HG03575 (cell line): ENCODE data around the gene CCNF.
"Not testable (repeated sequence)": the region's sequence is repeated elsewhere in the genome, so short reads cannot be mapped to it uniquely, and the experiment has no call there.

Source experiments
- ATAC-seq: cut with Tn5 transposase; IDR thresholded peaks from one replicate; pipeline ENCODE4 v1.9.1; 2021; ENCODE audit not compliant: unreplicated experiment, insufficient number of reproducible peaks, low FRiP score; ENCODE audit errors: extremely low read depth

Gene CCNF

DNA sequence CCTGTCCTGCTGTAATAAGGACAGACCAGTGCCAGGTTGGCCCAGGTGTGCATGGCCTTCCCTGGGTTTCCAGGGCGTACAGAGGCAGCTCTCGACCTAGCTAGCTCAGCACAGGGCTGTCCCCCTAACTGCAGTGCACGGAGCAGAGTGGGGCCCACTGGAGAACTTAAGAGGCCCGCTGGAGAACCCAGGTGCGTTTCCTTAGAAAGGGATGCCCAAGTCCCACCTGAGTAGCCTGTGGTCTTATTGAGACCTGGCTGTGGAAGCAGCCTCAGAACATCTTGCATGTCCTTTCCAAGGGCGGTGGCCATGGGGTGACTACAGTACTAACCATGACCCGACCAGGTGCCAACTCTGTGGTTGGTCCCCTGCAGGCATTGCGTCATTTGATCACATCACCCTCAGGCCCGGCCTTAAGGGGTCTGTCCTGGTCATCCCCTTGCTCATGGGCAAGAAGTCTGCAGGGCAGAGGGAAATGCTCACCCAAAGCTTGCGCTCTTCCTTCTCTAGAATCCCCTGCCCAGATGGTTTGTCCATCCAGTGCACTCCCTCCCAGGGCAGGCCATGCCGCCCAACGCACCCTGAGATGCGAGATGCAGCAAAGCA lies 3.3 kb upstream of the CCNF start:
- ATAC-seq, result no peak

DNA sequence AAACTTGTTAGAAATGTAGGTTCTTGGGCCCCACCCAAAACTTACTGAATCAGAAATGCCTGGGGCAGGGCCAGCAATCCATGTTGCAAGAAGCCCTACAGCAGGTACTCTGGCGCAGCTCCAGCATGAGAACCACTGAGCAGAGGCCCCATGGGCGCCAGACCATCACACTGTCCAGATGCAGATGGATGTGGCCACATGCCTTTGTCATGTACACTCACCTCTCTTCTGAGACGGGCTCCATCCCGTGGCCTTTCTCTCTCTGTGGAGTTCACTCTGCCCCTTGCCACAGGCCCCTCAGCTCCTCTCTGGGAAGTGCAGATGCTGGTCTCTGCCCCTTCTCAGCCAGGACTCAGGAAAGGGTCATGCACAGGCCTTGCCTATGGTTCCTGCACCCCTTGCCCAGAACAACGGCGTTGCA lies 2.3 kb upstream of the CCNF start:
- no peak for ATAC-seq

DNA sequence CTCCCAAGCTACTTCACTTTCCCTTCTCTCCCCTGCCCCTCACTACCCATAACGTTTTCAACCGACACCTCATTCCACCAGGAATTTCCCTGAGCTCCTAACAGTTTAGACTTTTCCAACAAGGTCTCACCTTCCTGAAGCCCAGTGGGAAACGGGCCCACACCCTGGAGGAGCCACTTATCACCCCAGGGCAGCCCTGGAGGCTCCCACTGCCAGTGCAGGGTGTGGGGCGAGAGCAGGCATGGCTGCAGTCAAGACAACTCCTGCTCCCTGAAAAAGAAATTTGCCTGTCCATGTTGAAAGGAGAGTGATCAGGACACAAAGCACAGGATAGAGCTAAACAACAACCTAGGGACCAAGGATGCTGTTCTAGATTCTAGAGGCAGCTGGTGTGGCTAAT lies 1.7 kb upstream of the CCNF start:
- ATAC-seq, result no peak

DNA sequence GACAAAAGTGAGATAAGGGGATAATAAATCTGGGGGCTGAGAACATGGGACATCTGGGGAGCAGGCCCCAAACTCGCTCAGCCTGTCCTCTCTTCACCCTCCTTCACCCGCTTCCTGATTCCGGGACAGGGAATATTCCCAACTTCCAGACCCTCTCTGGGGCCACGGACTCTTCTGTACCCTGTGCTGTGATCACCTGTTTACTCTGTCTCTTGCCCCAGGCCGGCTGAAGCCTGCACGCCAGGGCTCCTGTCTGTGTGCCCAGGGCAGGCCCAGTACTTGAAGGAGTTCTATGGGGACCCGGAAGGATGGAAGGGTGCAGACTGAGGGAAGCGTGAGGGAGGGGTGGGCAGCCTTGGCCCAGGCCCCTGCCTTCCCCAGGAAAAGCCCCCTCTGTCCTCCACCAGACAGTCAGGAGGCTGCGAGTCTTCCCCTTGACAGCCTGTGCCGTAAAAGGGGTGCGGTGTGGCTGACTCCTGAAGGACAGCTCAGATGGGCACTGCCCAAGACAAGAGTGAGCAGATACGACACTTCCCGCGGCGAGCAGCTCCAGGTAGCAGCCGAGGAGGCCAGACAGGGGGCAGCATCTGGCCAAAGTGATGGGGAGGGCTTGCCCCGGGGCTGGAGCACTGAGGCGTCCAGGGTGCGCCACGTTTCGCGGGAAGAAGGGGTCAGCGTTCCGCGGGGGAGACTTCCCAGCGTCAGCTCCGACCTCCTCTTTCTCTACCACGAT lies 1.0 kb upstream of the CCNF start:
- ATAC-seq, result no peak

DNA sequence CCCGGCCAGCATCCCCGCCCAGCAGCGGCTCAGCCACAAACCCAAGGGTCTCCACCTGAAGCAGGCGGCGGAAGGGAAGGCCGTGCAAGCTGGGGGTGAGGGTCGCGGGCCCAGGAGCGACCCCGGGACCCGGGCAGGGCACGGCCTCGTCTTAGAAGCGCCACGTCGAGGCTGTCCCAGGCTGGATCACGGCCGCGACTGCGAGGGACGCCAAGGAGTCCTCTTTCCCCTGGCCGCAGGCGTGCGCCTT lies 538 bp upstream of the CCNF start:
- no peak for ATAC-seq

DNA sequence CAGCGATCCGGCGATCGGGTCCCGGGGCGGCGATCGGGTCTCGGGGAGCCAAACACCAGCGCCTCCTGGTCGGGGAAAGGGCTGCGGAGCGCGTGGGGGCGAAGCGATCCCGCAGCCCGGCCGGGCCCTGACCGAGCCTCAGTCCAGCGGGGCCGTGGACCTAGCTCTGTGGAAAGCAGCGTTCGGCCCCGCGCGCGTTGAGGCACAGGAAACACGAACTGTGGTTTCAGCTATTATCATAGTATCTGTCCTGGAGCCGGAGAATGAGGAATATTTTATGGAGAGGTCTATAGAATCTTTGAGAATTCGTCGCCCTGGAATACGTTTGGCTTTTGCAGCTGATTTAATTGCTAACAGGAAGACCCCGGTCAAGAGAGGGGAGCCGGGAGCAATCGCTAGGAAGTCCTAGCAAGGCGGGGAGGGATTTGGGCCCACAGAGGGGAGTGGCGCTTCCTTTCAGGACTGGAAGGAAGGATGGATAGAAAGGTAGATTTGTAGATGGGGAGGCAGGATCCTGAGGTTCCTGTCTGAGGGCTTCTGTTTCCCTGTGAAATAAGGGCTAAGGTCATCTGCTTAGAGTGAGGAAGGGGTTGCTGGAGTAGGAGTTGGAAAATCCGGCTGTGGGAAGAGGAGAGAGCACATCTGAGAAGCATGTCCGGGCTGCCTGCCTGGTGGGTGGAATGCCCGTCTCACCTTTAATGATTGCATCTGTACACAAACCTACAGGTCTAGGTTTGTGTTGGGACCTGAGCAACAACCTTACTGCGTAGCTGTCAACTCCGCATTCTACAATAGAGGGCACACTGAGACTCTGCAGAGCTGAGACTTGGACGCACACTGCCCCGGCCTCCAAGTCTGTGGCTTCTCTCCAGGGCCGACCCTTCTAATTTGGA lies 770 bp downstream of the CCNF start:
- ATAC-seq, result no peak

DNA sequence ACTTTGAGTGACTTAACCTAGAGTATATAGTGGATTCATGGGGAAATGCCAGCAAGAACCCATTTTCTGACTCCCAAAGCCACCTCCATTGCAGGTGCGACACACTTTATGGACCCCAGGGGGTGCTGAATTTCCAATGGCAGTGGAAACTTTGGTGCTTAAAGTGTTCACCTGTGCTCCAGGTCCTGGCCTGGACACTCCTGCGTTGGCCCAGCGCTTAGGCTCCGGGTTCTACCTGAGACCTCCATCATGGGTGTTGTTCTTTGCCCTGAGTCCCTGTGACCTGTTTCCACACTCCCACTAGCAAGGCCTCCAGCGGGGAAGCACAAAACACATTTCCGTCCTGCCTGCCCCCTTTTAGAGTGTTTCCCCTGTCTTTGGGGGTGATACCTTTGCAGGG lies 3.0 kb downstream of the CCNF start:
- ATAC-seq, result no peak

DNA sequence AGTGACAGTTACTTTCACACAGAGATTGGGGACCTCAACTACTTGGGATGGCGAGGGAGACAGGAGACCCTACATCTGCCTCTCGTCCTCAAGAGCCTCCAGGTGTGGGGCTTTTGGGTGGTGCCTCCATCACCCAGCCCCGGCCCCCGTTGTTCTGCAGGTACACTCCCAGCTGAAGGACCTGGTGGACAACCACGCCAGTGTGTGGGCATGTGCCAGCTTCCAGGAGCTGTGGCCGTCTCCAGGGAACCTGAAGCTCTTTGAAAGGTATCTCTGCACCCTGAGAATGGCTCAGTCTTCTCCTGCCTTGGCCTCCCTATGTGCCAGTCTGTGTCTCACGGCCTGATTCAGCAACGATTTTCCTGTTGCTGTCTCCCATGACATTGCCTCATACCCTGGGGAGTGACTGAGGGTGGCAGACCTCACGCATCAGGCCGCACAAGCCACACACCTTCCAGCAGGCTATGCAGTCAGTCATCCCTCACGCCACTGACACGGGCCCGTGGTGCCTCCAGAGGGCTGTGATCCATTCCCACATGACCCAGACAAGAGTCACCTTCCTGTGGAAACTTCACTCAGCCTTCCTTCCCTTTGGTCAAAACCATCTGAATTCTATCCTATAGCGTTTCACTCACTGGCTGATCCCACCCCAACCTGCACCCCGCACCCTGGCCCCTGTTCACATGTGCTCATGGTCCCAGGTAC lies 3.7 kb downstream of the CCNF start:
- no peak for ATAC-seq

DNA sequence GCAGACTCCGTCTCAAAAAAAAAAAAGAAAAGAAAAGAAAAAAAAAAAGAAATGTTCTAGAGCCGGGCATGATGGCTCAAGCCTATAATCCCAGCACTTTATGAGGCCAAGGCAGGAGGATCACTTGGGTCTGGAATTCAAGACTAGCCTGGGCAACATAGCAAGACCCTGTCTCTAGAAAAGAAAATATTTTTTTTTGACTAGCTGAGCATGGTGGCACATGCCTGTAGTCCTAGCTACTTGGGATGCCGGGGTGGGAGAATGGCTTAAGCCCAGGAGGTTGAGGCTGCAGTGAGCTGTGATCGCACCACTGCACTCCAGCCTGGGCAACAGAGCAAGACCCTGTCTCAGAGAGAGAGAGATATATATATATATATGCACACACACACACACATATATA lies 6.0 kb downstream of the CCNF start:
- ATAC-seq, result not testable (repeated sequence)

DNA sequence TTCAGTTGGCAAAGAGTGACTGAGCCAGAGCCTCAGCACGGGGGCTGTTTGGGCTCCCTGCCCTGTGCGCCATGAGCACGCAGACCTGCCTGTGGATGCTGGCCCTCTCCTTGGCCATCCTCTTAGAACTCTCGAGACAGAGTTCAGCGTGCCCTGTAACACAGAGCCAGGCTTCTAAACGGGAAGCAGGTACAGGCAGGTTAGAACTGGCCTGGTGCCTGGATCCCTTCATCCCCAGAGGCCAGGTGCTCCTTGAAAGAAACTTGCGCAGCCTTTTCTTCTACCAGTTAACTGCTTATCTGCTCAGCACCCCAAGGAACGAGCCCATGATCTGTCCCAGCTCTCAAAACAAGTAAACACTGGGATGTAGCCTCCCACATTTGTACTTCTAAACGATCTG lies 6.9 kb downstream of the CCNF start:
- no peak for ATAC-seq

DNA sequence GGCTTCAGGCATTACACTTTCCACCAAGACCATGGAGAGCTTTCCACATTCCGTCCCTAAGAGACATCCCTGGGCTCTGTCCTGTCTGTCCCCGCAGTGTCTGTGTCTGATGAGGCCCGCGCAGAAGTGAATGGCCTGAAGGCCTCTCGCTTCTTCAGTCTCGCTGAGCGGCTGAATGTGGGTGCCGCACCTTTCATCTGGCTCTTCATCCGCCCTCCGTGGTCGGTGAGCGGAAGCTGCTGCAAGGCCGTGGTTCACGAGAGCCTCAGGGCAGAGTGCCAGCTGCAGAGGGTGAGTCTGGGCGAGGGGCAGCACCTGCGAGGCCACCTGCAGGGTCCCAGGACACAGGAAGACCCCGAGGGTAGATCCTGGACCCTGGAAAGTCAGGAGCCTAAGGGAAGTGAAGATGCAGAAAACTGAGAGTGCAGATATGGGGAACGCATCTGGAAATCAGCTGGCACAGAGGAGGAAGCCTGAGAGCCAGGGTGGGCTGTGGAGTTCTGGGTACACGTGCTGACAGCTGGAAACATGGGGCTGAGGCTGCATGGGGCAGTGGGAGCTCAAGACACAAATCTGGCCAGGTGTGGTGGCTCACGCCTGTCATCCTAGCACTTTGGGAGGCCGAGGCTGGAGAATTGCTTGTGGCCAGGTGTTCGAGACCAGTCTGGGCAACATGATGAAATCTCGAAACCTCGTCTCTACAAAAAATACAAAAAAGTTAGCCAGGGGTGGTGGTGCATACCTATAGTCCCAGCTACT lies 8.0 kb downstream of the CCNF start:
- ATAC-seq, result no peak

DNA sequence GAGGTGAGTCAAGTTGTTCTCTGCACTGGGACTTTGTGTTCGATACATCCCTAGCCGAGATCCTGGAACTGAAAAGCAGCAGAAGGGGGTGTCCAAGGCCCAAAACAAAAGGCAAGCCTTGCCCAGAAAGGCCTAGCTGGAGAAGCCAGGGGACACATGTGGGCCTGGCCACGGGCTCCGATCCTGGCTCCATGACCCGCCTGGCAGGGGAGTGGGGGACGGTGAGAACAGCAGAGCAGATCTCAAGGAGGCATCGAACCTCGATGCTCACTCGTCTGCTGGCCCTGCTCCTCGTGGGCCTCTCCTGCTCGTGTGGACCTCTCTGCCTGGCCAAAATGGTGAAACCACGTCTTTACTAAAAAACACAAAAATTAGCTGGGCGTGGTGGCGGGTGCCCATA lies 8.9 kb downstream of the CCNF start:
- ATAC-seq, result no peak

DNA sequence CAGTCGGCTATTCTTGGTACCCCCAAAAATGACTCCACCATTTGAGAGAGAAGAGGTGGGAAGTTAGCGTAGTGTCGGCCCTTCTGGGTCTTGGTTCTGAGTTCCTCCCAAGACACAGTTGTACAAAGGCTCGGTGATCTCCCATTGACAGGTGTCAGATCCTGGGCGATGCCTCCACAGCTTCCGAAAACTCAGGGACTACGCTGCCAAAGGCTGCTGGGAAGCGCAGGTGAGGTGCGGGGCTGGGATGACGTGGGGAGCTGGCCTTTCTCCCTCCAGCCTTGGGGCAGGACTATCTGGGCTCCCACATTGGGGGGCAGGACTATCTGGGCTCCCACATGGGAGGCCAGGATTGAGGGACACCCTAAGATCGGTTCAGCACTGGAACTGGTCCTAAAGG lies 10.4 kb downstream of the CCNF start:
- no peak for ATAC-seq

DNA sequence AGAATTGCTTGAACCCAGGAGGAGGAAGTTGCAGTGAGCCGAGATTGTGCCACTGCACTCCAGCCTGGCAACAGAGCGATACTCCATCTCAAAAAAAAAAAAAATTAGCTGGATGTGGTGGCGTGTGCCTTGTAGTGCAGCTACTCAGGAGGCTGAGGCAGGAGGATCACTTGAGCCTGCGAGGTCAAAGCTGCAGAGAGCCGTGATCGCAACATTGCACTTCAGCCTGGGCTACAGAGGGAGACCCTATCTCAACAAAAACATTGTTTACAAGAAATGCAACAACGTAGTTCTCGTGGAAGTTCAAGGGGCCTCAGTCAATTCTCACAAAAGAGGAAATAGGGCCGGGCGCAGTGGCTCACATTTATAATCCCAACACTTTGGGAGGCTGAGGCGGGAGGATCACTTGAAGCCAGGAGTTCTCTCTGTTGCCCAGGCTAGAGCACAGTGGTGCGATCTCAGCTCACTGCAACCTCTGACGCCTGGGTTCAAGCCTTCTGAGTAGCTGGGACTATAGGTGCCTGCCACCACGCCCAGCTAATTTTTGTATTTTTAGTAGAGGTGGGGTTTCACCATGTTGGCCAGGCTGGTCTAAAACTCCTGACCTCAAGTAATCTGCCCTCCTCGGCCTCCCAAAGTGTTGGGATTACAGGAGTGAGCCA lies 12.0 kb downstream of the CCNF start:
- not testable (repeated sequence) for ATAC-seq

DNA sequence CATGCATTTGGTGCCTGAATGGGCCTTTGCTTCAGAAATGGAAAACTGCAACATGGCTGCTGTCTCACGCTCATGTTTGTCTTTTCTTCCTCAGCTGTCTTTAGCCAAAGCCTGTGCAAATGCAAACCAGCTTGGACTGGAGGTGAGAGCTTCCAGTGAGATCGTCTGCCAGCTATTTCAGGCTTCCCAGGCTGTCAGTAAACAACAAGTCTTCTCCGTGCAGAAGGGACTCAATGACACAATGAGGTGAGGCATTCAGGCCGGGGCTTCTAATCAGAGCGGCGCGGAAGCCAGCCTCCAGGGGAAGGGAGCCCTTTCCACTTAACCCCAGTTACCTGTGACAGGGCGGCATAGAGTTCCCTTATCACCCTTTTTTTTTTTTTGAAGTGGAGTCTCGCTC lies 14.3 kb downstream of the CCNF start:
- ATAC-seq, result no peak

DNA sequence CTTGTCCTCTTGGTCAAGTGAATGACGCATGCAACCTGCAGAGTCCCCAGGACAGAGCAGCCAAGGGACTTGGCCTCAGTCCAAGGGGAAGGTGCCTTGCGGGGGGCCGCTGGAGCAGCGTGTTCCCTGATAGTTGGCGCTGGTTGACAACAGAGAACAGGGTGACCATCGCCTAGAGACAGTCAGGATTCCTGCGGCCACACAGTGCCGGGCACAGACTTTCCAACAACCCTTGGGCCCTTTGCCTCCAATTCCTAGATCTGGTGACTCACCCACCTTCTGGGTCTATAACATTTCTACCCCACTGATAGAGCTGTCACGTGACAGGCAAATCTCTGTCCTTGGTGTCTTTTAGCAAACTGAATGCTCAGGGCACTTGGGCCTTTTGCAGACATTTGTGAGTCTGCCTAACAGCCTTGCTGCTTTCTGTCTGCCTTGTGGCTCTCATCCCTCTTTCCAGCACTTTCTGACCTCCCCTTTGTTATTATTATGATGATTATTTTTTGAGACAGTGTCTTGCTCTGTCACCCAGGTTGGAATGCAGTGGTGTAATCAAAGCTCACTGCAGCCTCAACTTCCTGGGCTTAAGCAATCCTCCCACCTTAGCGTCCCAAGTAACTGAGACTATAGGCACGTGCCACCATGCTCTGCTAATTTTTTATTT lies 18.8 kb downstream of the CCNF start:
- no peak for ATAC-seq

DNA sequence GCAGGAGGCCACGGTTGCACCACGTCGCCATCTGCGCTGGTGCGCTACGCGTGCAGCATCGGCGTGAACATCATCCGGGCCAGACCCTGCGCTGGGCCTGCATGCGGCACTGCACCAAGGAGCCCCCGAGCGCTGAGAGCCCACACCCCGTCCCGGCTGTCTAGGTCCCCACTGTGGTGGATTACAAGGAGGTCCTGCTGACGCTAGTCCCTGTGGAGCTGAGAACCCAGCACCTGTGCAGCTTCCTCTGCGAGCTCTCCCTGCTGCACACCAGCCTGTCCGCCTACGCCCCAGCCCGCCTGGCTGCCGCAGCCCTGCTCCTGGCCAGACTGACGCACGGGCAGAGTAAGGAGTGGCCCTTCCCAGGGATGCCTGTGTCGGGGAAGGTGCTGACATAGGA lies 19.9 kb downstream of the CCNF start:
- no peak for ATAC-seq

DNA sequence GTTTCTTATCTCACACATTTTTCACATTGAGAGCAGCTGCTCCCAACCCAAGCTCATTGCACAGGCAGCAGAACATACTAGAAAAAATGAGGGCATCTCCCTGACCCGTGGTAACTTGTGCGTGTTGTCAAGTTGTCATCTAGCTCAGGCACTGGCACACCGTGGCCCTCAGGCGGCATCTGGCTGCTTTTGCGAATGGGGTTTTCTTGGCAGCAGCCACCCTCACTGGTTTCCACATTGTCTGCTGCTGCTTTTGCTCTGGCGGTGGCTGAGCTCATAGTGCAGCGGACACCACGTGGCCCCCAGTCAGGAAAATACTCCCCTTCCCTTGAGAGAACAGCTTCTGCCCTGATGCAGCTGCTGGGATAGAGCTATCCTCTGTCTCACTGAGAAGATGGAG lies 21.3 kb downstream of the CCNF start:
- no peak for ATAC-seq
